ENCODE data around the gene GLRX5.

GLRX5 gene

DNA sequence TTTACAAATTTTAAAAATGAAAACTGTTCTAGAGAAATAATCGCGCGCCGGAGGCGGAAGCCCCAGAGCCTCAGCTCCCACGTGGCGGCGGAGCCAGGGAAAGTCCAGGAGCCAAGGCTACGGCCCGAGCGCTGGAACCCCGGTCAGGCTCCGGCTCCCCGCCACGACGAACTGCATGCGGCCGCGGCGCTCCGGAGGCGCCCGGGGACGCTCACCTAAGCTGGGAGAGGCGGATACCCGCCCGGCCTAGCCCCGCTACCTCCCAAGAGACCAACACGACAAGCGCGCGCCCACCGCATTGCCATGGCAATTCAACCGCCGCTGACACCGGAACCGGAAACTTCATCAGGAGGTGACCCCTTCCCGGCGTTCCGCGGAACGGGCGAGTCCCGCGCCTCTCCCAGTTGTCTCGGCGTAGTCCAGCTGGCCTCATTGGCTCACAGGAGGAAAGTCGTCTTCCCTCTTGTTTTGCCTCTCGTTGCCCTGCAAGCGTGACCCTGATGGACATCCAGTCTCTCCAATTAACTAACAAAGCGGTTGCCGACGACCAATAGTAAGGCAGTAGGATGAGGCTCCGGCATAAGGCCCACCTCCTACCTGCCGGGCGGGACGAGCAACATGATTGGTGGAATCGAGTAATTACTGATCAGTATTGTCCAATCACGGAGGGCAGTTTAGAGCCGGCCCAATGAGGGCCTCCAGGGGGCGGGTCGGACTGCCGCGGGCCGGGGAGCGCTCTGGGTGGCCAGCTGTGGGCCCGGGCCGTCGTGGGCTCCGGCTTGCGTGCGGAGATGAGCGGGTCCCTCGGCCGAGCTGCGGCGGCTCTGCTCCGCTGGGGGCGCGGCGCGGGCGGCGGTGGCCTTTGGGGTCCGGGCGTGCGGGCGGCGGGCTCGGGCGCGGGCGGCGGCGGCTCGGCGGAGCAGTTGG is at the start of gene GLRX5:
Gene GLRX5 (plus strand): TSS at position 752 of the 927 bp plus-strand sequence. CDS start 40 bp downstream, at position 792.
- peak within 1 kb of the TSS; percentile 86 for H3K4me3 ChIP-seq (ENCODE audit: low read depth, low read length)
- peak; percentile 100 for DNase-seq (ENCODE audit: low read depth)

DNA sequence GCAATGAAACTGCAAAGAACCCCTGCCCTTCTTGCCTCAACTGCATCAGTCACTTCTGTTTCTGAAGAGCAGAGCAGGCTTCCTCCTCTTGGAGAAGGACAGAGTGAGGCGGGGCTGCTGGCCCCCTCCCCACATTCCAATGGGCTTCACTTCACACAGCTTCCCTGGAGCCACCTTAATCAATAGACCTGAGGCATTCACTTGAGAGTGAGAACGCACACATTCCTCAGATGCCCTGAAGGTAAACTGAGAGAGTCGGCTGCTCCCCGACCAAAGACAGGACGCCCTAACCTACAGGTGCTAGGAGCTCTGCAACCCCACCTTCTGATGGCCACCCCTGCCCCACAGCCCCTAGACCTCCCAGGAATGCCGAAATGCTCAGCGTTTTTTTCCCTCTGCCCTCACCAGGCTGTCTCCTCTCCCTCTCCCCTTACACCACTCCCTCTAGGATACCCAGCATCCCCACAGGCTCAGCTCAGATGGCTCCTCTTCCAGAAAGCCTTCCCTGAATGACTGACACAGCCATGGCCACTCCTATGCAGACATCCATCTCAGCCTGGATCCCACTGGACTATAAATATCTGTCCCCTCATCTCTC is 49.5 kb upstream of the GLRX5 start:
- DNase-seq (ENCODE audit: low read depth) = no peak

DNA sequence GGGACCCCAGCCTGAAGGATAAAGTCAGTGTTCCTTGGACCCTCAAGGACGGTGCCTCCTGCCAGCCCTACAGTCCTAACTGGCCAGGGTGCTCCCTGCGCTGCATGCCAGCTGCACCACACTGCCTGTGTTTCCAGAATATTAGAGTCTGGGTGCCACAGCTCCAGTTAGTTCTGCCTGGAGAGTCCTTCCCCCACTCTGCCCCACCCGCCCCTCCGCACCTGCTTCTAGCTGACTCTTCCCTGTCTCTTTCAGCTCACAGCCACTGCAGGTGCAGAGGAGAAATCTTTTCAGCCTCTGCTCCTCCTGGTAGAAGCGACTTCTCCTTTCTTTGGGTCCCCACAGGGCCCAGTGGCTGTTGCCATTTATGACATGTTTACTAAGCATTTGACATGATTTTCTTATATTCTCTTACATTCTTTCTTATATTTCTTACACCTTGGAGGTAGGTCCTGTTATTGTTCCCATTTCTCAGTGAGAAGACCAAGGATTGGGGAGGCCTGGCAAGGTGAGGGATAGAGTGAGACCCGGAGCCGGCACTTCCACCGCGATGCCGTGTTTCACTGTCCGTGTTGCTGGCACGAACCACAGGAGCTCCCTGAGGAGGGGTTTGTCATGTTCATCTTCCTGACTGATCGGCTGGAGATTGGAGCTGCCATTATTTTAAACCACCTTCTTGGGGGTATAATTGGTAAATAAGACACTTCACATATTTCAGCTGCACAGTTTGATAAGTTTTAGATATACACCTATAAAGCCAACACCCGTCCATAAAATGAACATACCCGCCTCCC is 47.8 kb upstream of the GLRX5 start:
- no peak for DNase-seq (ENCODE audit: low read depth)
- H3K4me3 ChIP-seq (ENCODE audit: low read depth, low read length) = no peak overlapping the region

More for the DNA sequence above, 49.5 kb upstream of the GLRX5 start:
- no peak overlapping the region for H3K4me3 ChIP-seq (ENCODE audit: low read depth, low read length)

DNA sequence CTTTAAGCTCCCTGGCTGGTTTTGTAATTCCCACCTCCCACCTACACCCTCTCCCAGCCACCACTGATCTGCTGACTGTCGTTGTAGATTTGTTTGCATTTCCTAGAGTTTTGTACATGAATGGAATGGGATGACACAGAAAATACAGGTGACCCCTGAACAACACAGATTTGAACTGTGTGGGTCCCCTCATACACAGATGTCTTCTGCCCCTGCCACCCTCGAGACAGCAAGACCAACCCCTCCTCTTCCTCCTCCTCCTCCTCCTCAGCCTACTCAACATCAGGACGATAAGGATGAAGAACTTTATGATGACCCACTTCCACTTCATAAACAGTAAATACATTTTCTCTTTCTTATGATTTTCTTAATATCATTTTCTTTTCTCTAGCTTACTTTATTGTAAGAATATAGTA is 47.2 kb upstream of the GLRX5 start:
- DNase-seq (ENCODE audit: low read depth) = no peak
- no peak overlapping the region for H3K4me3 ChIP-seq (ENCODE audit: low read depth, low read length)

DNA sequence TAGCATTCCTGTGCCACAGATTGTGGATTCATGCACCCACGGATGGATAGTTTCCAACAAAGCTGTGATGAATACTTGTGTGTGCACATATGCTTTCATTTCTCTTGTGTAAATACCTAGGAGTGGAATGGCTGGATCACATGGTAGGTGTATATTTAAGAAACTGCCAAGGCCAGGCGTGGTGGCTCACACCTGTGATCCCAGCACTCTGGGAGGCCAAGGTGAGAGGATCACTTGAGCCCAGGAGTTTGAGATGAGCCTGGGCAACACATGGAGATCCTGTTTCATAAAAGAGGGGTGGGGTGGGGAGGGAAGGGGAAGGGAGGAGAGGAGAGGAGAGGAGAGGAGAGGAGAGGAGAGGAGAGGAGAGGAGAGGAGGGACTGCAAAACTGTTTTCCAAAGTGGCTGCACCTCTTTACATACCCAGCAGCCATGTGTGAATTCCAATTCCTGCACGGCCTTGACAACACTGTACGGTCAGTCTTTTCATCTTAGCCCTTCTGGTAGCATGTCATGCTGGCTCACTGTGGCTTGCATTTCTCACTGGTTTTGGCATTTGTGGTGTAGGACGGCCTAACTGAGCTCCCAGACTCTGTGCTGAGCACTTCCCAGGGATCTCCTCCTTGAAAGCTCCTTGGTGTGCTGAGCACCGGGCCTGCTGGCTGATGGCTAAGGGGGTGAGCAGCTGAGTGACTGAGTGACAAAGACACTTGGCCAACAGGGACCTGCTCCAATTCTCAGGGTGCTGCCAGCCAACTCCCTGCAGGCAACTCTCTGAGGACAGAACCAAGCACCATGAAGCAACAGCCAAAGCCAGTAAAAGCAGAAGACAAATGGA is 46.3 kb upstream of the GLRX5 start:
- DNase-seq (ENCODE audit: low read depth) = no peak
- no peak overlapping the region for H3K4me3 ChIP-seq (ENCODE audit: low read depth, low read length)

DNA sequence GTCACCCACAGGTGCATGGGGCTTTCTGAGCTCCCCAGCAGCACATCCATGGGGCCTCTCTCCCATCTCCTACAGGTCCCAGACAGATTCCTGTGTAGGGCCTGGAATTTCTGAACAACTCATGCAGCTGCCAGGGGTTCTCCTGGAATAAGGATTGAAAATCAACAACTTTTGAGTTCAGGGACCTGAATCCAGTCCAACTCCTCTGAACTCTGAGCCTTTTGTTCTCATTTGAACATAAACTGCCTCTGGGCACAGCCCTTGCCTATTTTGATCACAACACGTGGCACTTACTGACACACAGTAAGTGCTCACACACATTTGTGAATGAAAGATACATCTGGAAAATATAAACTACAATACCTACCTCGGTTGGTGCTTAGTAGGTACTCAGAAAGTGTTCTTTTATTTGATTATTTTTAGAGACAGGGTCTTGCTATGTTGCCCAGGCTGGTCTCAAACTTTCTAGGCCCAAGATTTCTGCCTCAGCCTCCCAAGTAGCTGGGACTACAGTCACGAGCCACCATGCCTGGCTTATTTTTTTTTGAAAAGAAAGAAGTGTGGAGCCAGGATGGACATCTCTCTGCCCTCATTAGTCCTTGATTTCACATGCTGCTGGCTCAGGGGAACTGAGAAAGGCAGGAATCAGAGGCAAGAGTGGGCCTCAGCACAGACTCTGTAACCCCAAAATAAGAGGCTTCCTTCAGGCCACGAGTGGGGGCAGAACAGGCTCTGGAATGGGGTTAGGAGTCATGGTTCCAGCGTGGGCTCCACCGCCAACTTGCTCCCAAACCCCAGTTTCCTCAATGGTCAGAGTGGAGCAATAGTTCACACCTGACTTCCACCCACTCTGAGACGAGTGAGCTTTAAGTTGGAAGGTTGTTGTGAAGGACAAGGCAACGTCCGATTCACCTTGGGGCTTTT is 45.4 kb upstream of the GLRX5 start:
- no peak for DNase-seq (ENCODE audit: low read depth)
- H3K4me3 ChIP-seq (ENCODE audit: low read depth, low read length) = no peak overlapping the region

DNA sequence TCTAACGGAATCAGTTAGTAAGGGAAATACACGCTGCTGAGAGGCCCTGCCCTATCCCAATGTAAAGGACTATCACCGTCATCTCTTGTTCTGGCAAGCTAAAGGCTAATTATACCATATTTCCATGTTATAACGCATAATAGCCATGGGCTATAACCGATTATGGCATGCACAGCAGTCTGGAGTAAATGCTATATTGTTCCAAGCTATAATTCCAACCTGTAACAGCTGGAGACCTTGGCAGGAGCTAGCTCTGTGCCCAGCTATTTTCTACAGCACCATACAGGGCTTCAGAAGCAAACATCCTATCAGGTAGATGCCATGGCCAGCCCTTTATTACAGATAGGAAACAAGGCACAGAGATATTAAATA is 44.7 kb upstream of the GLRX5 start:
- H3K4me3 ChIP-seq (ENCODE audit: low read depth, low read length) = no peak overlapping the region
- no peak for DNase-seq (ENCODE audit: low read depth)

DNA sequence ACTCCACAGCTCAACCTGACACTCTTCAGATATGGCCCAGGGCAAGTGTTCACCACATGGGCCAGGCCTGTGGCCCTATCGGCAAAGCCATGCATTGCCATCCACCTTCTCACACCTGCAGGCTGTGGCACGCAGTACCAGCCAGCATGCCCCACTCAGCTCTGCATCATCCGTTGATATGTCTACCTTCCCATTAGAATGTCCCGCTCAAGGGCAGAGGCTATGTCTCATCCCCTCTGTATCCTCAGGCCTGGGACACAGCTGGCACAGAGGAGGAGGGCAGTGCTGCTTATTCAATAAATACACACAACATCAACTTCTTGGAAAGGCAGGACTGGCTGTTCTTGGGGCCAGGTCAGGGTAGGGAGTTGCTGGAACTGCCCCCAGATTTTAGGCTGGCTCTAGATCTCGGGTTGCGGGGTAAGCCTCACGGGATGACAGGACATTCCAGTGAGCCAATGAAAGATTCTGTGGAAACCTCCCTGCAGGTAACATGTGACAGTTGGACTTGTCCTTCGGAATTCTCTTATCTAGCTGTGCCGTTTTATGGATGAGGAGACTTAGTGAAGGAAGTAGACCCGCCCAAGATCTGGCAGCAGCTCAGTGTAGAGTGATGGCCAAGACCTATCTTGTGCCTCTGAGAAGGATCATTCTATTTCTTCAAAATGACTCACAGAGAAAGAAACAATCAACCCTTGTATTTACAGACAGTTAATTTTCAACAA is 44.0 kb upstream of the GLRX5 start:
- no peak overlapping the region for H3K4me3 ChIP-seq (ENCODE audit: low read depth, low read length)
- DNase-seq (ENCODE audit: low read depth) = no peak

DNA sequence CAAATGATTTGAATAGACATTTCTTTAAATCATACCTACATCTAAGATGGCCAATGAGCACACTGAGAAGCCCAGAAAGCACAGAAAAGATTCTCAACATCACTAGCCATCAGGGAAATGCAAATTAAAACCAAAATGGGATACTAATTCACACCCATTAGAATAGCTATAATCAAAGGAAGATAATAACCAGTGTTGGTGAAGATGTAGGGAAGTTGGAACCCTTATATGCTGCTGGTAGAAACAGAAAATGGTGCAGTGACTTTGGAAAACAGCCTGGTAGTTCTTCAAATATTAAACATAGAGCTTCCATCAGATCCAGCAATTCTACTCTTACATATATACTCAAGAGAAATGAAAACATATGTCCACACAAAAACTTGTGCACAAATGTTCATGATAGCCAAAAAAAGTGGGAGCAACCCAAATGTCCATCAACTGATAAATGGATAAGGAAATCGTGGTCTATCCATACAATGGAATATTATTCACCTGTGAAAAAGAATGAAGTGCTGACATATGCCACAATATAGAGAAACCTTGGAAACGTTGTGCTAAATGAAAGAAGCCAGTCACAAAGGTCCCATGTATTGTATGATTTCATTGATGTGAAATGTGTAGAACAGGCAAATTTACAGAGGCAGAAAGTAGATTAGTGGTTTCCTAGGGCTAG is 42.8 kb upstream of the GLRX5 start:
- no peak overlapping the region for H3K4me3 ChIP-seq (ENCODE audit: low read depth, low read length)

DNA sequence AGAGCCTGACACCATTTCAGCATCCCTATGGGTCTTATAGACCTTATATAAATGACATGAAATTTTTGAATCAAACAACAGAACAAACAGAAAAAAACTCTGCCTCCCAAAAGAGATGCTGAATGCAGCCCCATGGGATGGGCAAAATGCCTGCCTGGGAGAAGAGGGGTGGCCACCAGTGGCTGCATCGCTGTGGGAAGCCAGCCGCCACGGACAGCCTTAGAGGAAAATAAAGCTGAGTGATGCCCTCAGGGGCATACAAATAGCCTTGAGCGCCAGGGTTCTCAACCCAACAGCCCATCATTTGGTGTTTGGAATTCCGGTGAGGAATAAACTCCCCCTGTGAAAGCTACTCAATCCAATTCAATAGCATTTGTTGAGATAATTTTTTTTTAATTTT is 41.3 kb upstream of the GLRX5 start:
- no peak overlapping the region for H3K4me3 ChIP-seq (ENCODE audit: low read depth, low read length)

More for the DNA sequence above, 42.8 kb upstream of the GLRX5 start:
- no peak for DNase-seq (ENCODE audit: low read depth)

DNA sequence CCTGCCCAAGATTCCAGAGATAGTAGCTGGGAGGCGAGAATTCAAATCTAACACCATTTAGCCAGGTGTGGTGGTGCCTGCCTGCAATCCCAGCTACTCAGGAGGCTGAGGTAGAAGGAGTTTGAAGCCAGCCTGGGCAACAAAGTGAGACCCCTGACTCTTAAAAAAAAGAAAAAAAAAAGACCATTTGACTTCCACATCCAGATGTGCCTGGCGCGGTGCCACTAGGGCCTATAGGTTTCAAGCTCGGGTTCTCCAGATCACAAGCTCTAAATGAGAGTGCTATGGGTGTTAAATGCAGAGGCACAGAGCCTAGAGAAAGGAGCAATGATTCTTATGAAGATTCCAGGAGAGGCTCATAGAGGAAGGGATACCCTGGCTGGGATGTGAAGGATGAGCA is 40.9 kb upstream of the GLRX5 start:
- no peak overlapping the region for H3K4me3 ChIP-seq (ENCODE audit: low read depth, low read length)
- no peak for DNase-seq (ENCODE audit: low read depth)

More for the DNA sequence above, 41.3 kb upstream of the GLRX5 start:
- DNase-seq (ENCODE audit: low read depth) = no peak

DNA sequence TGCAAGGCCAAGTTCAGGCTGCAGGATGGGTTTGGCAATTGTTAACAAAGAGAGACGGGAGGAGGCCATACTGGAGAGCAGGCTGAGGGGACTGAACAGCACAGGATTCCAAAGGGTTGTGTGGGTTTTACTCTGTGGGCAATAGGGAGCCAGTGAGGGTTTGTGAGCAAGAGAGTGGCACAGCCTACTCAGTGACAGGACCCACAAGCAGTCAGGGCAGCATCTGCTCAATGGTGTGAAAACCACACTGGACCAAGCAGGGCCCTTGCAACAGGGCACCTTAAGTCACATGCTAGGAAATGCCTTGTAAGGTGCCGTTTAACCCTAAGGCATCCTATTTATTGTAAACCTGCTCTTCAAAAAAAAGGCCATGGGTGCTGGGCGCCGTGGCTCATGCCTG is 40.4 kb upstream of the GLRX5 start:
- no peak overlapping the region for H3K4me3 ChIP-seq (ENCODE audit: low read depth, low read length)
- DNase-seq (ENCODE audit: low read depth) = no peak

DNA sequence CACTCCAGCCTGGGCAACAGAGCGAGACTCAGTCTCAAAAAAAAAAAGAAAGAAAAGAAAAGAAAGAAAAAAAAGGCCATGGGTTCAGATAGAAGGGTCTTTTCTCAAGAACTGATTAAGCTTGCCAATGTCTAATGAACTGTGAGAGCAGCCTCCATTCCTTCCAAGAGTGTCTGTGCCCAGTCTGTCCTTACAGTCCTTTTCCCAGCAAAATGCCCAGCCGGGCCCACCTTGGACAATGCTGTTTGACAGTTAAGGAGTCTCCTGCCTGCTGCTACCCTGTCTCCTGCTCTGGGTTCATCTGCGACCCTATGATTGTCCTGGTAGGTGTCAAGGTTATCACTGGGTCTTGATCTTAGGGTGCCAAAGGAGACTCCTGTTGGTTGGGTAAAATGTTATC is 39.8 kb upstream of the GLRX5 start:
- H3K4me3 ChIP-seq (ENCODE audit: low read depth, low read length) = no peak overlapping the region
- no peak for DNase-seq (ENCODE audit: low read depth)

DNA sequence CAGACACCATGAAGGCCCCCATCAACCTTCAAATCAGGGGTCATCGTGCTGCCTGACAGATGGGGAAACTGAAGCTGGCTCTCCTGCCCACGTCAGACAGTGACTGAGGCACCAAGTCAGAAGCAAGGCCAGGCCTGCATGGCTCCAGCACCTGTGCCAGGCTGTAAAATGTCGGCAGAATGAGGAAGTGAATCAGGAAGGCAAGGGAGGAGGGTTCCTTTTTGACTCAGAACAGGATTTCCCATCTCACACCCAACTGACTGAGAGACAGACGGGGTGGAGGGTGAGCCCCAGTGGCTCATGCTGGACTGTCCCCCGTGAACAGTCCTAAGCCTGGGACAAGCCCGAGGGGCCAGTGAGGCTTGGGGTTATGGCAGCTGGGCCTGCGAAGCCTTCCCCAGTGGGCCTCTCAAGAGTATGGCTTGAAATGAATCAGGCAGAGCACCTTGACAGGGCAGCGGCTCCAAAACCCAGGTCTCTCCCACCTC is 39.3 kb upstream of the GLRX5 start:
- DNase-seq (ENCODE audit: low read depth) = no peak
- no peak overlapping the region for H3K4me3 ChIP-seq (ENCODE audit: low read depth, low read length)

DNA sequence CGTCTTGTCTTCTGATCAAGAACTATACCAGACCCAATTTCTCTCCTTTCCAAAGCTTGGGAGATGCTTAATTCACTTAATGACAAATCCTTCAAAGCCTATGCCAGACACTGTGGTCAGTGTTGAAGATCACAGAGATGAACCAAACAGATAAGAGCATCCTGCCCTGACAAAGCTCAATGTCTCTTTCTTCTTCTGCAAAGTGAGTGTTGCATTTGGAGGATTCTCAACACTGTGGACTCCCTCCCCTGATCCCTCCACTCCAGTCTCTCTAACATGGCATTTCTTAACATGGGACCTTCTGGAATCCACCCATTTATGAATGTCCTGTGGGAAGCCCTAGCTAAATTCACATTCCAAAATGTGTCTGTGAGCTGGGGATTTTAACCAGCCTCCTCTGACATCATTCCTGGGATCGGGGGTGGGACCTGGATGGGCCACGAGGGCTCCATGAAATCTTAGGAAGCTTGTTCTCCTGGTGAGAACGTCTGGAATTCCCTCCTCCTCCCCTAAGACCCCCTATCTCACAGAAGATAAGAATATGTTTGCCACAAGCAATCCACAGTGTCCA is 38.7 kb upstream of the GLRX5 start:
- no peak for DNase-seq (ENCODE audit: low read depth)
- no peak overlapping the region for H3K4me3 ChIP-seq (ENCODE audit: low read depth, low read length)

DNA sequence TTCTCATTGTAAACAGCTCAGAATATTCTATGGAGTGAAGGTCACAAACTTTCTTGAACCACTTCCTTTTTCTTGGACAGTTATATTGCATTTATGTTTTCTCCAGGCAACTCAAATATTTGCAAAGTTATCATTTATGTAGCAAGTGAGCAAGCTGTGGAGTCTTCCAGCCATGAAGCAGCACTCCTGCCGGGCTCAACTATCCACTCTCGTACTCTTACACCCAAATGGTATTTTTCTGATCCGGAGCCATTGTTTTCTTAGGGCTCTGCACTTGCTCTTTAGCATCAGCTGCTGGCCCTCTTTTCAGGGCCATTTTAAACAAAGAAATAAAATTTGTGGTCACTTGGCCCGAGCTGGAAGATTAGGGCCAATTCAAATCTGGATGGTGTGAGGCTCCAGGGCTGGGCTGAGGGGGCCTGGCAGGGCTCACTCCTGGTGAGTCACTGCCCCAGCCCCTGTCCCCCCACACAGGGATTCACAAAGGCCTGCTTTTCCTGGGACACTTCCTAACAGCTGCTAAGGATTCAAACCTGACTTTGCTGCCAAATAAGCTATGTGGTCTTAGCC is 38.1 kb upstream of the GLRX5 start:
- DNase-seq (ENCODE audit: low read depth) = no peak
- H3K4me3 ChIP-seq (ENCODE audit: low read depth, low read length) = no peak overlapping the region
